GM18873 (cell line): ENCODE data around the gene CDC42BPB.

ENCODE experiments used
- ATAC-seq: cut with Tn5 transposase; IDR thresholded peaks from one replicate; pipeline ENCODE4 v1.9.1; 2021; ENCODE audit warnings: mild to moderate bottlenecking, moderate library complexity, moderate number of reproducible peaks; ENCODE audit not compliant: unreplicated experiment, low FRiP score

CDC42BPB gene

GRCh38 chr14:102949801-102950451, 107.4 kb downstream of the CDC42BPB start:
- ATAC-seq = no peak

- no peak for ATAC-seq
These were observed 108.1 kb downstream of the CDC42BPB start for GRCh38 chr14:102949062-102949800.

DNA sequence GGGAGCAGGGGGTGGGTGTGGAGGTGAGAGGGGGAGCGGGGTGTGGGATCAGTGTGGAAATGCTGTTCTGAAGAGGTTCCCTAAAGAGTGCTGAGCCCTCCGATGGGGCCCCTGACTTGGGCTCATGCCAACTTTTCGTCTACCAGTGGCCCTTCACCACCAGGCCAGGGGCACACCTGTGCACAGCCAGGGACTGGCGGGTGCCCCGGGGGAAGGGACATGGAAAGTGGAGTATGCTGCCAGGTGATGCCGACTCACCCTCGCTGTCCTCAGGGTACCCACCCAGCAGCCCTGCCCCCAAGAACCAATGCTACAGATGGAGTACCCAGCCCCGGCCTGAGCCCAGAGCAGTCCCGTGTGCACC, 108.7 kb downstream of the CDC42BPB start:
- no peak for ATAC-seq

- no peak for ATAC-seq
These were observed 109.8 kb downstream of the CDC42BPB start for GRCh38 chr14:102947321-102948103.

GRCh38 chr14:102945346-102946130, 111.8 kb downstream of the CDC42BPB start:
- ATAC-seq = no peak

- no peak for ATAC-seq
These were observed 112.7 kb downstream of the CDC42BPB start for GRCh38 chr14:102944448-102945330.

DNA sequence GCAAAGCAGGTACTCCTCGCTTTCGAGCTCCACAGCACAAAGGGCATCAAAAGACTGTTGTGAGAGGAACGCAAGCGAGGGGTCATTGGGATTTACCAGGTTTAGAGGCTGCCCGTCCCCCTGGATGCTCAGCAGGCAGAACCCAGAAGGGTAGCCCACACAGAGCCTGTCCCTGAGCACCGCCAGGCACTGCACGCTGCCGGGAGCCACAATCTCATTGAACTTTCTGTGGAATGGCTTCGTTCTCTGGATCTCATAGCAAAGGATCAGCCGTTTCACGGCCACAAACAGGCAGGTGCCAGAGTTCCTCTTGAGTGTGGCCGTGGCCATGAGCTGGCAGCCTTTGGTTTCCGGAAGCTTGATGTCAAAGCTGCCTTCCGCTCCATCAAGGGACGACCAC, 113.4 kb downstream of the CDC42BPB start:
- no peak for ATAC-seq

DNA sequence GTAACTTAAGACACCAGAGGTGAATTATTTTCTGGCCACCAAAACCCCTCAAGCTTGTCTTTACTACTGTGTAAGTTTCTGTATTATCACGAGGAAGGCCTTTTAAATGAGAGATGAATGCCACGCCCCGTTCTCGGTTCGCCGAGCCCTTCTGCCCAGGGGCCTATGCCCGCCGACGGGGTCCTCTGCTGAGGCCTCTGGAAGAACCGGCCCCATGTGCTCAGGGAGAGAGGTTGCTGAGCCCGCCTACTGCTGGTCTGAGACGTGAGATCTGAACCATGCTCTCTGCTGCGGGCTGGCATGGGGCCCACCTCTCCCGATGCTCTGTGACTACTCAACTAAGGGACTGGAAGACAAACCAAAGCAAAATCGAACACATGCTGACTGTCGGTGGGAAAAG, 113.9 kb downstream of the CDC42BPB start:
- no peak for ATAC-seq

GRCh38 chr14:102942069-102942468, 115.3 kb downstream of the CDC42BPB start:
- no peak for ATAC-seq

- no peak for ATAC-seq
These were observed 115.8 kb downstream of the CDC42BPB start for GRCh38 chr14:102941419-102942011.

- ATAC-seq = no peak
These were observed 116.5 kb downstream of the CDC42BPB start for GRCh38 chr14:102940729-102941362.

- ATAC-seq = no peak
These were observed 117.4 kb downstream of the CDC42BPB start for GRCh38 chr14:102939820-102940561.

DNA sequence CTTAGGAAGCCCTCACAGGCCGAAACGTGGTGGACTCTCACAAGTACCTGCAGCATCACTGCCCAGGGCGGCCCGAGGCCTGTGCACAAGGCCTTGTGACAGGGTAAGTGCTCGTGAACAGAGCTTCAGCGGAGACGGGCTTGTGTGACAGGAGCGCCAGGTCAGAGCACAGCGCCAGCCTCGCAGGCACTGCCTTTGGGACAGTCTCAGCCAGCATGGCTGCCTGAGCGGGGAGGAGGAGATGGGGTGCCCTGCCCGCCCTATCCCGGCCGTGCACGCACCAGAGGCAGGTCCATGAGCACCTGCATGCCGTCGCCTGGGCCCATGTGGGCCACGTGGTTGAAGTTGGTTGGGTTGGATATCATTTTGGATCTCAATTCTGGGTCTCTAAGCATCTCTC, 118.0 kb downstream of the CDC42BPB start:
- ATAC-seq = no peak

DNA sequence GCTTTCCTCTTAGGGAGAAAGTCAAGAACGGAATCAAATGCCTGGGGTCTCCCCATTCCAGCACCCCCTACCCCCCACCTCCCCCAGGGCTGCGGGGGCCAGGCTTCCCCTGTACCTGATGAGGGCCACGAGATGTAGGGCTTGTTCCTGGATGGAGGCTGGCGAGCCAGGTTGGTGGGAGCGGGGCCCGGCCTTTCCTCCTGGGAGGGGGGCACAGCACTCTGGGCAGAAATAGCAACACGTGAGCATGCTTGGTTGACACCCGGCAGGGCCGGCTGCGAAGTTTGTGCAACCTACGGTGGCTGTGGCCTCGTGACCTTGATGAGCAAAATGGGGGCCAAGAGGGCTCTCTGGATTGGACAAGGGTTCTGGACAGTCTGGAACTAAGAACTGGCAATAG, 119.2 kb downstream of the CDC42BPB start:
- ATAC-seq = no peak

GRCh38 chr14:102937331-102938175, 119.8 kb downstream of the CDC42BPB start:
- ATAC-seq = no peak

- ATAC-seq = no peak
These were observed 121.6 kb downstream of the CDC42BPB start for GRCh38 chr14:102935756-102936155.

DNA sequence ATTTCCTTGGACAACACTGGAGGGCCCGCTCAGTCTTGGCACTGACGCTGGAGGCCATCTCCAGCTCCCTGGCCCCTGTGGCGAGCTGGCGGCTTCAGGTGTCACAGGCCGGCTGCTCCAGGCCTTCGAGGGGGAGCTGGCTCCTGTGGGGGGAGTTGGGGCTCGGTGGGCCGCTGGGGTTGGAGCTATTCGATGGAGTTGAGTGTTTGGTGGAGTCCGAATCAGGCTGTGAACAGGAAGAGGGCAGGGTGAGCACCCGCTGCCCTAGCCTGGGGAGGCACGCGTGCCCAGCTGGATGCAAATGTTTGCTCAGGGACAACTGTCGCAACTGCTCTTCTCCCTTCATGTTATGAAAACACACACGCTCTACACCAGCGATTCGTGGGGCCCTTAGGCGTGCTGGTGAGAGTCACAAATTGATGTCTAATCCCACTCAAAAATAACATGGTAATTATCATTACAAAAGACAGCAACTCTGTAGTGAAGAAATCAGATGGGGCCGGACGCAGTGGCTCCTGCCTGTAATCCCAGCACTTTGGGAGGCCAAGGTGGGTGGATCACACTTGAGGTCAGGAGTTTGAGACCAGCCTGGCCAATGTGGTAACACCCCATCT, 123.6 kb downstream of the CDC42BPB start:
- ATAC-seq = no peak
